NOMO-1 (cell line): ENCODE measurements around the gene TESMIN.

Experiments
- DNase-seq, 2 experiments: peaks; one replicate each; lab custom pipeline; 2025; ENCODE audit not compliant: unreplicated experiment in 2 of 2; lab: John Stamatoyannopoulos, UW

Gene TESMIN

DNA sequence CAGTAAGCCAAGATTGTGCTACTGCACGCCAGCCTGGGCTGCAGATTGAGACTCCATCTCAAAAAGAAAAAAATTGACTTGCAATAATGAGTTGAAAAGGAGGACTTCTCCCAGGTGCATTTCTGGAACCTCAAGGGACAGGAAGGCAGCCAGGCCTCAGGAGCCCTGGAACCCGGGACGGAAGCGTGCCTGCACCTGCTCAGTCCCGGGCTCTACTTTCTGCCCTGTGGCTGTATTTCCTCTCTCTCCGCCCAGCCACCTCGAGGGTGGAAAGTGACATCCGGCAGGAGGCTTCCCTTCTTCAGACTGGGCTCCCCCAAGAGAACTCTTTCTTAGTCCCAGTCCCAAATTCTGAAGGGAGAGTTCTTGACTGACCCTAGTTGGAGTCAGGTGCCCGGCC, 87.2 kb downstream of the TESMIN start:
- no peak for DNase-seq

GRCh38 chr11:68663482-68664010, 87.8 kb downstream of the TESMIN start:
- no peak for DNase-seq

DNA sequence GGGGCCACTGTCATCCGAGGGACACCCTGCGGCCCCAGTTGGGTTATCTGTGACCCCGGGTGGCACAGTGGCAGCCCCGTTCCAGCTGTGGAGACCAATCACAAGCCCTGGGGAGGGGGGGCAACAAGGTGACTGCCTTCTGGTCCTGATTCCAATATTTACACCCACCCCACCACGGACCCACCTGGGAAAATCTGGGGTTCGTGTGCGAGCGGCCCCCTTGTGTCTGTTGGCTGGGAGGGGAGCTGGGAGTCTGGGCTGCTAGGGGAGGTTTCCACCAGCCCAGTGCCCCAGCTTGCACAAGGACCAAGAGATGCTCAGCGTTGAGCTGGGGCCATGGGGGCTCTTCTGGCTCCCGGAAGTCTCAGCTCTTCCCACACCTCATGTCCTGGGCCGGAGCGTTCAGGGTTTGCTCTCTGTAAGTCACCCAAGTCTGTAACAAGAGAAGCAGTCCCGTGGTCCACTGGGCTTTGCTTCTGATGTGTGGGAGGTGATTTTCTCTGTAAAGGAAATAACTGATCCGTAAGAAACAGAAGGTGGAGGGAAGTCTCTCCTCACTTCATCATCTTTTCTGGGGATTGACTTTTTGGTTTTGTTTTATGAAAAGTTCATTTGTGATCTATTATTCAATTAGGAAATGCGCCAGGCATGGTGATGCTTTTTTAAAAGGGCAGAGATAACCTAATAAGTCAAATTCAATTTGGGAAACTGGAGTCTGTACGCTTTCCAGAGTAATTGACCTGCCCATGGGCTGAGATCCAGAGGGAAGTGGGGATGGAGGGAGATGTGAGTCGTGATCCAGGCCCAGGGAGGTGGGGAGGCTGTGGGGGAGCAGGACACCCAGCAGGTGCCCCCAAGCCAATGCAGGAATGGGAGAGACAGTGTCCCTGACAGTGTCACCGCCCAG, 89.4 kb downstream of the TESMIN start:
- DNase-seq = no peak

DNA sequence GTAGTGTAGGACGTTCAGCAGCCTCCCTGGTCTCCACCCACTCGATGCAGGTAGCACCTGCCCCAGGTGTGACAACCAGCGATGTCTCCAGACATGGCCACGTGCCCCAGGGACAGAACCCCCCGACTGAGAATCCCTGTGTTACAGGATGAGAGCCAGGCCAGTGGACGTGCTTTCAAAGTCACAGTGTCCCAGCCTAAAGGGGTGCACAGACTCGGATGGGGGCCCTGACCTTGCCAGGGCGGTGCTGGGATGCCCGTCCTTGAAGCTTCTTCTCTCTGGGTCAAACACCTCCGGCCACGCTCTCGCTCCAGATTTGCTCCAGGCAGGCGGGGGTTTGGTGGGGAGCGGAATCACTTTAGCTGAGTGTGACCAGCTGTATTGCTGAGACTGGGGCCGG, 90.3 kb downstream of the TESMIN start:
- DNase-seq = no peak

GRCh38 chr11:68660066-68660810, 91.1 kb downstream of the TESMIN start:
- DNase-seq = no peak

DNA sequence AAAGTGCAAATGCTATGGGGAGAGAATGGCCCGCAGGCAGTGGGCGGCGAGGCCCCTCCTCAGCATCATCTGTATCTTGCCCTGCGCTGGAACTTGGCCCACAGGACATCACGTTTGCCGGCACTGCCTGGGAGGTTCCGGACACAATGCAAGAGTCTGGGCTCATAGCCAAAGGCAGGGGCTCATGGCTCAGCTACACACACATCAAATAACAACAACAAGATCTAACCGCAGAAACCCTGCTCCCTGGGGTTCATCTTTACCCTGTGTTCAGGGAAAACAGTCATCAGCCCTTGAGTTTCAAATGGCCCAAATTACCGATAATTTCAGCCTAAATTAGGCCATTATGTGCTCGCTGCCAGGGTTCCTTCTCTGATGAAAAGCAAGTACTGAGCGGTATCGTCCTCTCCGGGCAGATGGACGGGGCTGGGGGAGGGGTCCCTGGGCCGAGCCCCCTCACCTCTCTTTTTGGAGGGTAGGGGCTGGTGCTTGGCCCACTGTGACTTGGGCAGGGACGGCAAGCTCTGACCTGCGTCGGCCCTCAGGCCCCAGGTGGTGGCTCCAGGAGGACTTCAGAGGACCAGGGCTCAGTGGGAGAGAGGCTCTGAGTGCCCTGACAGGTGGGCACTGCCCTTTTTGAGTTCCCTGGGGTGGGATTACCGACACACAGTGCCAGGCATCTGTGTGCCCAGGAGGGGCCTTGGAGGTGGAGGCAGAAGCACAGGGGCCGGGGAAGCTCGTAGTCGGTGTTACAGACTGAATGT, 92.0 kb downstream of the TESMIN start:
- DNase-seq = no peak

DNA sequence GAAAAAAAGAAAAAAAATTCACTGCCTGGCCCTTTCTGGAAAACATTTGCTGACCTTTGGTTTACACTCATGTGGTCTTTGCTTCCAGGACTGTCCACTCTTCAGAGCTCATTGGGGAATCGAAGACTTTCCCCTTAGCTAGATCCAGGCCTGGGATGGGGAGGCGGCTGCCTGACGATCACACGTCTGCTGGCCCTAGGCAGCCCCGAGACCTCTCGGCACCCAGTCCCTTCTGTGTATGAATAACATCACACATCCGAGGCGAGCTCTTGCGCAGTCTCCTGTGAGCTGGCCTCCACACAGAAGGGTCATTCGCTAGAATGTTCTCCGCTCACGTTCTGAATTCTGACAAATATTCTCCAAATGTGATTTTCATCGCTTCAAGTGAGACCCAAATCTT, 92.7 kb downstream of the TESMIN start:
- DNase-seq = no peak

GRCh38 chr11:68658097-68658496, 93.2 kb downstream of the TESMIN start:
- no peak for DNase-seq
